ENCODE results near the gene ZFYVE1.
A peak's percentile ranks its signal among the peaks of the same experiment; 100 is the strongest.

The ZFYVE1 gene

DNA sequence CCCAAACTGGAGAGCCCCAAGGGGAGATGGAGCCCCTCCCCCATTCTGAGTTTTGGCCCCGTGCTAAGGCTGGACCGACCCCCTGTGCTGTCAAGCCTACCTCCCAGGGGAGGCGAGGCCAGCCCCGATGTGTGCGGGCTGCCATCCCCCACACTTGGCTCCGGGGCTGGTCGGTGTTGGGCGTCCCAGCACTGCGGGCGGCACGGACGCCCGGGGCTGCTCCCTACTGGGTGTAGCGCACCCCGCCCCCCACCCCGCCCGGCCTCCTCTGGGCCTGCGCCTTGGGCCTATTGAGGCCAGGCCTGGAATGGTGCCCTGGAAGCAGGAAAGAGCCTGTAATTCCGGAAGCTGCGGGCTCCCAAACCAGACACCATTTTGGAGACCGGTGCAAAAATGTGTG, 98.0 kb downstream of the ZFYVE1 start:
- no peak overlapping the region for H3K4me3 ChIP-seq (ENCODE audit: low read depth, low read length)
- DNase-seq (ENCODE audit: low read depth), result no peak

DNA sequence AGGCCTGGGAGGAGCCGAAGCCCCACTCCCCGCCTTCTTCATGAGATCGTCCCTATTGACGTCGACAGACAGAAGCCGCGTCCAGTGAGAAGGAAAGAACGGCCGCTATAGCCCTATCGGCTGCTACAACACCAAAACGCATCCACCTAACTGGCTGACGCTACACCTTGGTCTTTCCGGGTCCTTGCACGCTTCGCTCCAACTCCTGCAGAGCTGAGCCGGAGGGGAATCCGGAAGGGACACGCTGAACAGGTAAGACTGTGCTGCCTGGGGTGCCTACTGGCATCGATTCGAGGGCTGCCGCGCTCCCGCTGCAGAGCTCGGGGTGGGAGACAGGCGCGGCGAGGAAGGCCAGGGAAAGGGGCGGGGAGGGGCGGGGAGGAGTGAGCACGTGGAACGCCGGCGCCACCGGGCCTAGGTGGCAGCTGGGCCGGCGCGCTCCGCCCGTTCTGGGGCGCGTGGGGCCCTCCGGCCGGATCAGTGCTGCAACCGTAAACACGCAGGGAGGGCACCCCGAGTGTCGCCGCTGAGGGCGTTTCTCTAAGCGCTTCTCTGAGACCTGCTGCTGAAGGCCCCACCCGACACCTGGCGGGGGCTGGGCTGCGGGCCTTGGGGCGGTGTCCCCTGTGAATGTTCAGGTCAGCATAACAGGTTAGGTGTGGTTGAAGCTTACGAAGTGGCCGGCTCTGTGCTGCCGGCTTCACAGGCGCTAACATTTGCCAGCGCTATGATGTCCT, 100.4 kb downstream of the ZFYVE1 start, which contains the start of gene DCAF4:
Gene DCAF4 (plus strand): TSS at position 173 of the 737 bp plus-strand sequence. CDS start 11,515 bp downstream, outside the sequence.
- peak; percentile 94 for DNase-seq (ENCODE audit: low read depth)
- H3K4me3 ChIP-seq (ENCODE audit: low read depth, low read length), result peak within 1 kb of the TSS; percentile 89

GRCh38 chr14:72925815-72926291, 101.1 kb downstream of the ZFYVE1 start:
- no peak for DNase-seq (ENCODE audit: low read depth)
- H3K4me3 ChIP-seq (ENCODE audit: low read depth, low read length), result peak overlapping the region; percentile 89

- DNase-seq (ENCODE audit: low read depth), result no peak
- H3K4me3 ChIP-seq (ENCODE audit: low read depth, low read length), result peak overlapping the region; percentile 89
Observed at GRCh38 chr14:72925171-72925759, 101.6 kb downstream of the ZFYVE1 start.

DNA sequence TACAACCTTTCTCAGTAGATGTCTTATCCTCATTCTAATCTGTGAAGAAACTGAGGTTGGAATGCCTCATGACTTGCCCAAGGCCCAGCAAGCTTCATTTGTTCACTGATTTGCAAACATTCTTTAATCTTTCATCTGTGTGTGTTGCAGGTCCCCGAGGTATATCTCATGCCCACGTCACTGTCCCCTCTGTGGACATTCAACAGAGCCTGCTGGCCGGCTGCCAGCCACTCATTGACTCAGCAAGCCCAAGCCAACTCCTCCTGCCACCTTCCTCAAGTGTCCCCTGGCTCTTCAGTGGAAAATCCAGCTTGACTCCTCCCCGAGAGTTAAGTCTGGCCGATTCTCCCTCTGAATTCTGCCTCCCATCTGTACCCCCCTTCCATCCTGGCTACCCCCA, 102.6 kb downstream of the ZFYVE1 start:
- DNase-seq (ENCODE audit: low read depth), result no peak

DNA sequence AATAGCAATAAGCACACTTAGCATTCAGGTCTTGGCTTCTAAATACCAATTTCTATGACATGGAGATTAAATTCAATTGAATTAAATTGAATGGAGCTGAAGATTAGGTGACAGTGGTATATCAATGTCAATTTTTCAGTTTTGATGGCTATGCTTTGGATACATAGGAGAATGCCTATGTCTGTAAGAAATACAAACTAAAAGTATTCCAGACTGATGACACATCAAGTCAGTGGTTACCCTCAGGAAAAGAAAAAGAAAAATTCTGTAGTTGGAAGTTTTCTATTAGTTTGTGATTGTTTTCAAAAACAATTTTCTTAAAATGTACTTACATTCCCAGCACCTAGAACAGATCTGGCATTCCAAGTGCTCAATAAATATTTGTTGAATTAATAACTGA, 105.5 kb downstream of the ZFYVE1 start:
- H3K4me3 ChIP-seq (ENCODE audit: low read depth, low read length), result no peak overlapping the region
- DNase-seq (ENCODE audit: low read depth), result no peak

More for the DNA sequence above, 102.6 kb downstream of the ZFYVE1 start:
- H3K4me3 ChIP-seq (ENCODE audit: low read depth, low read length), result no peak overlapping the region

DNA sequence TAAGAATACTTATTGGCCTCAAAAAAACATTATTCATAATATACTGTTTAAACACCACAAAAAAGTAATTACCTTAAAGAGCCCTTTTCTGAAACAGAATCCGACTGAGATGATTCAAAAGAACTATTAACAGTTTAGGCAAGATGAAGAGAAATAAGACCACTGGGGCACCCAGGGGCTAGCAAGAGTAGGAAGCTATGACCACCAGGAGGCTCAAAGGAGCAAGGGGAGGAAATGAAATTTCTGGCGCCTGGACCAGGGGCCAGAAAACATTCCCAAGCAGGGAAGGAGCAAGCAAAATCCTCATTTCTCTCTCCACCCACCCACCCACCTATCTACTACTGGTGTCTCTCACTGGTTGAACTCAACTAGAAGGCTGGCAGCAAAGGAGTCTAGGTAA, 106.9 kb downstream of the ZFYVE1 start:
- no peak for DNase-seq (ENCODE audit: low read depth)
- no peak overlapping the region for H3K4me3 ChIP-seq (ENCODE audit: low read depth, low read length)

Data from skeletal muscle cell (primary cell).